Measurements from ENCODE around the gene SCAF1. TPM values are rescaled to one million over a fixed set of nuclear protein-coding genes. Genes with fewer than 3 reads are reported as not detected.

Gene SCAF1
- total RNA-seq, 1 donor from 2014 or later: 42.5 TPM

- intact Hi-C loops (cut with DNase I): loop anchor here (5.0 kb wide), 1 partner anchor 73 kb away; the partner anchor contains the start of gene TSKS
- DNase-seq (ENCODE audit: missing footprints): no peak
Measured at GRCh38 chr19:49689133-49690078, 47.4 kb downstream of the SCAF1 start, which contains the start of gene ADM5. TSS of gene ADM5 (plus strand) at chr19:49689594. CDS start at chr19:49689838, 244 bp downstream.

GRCh38 chr19:49690079-49690655 is 48.2 kb downstream of the SCAF1 start:
- DNase-seq (ENCODE audit: missing footprints) (no peak), ATAC-seq (peak; percentile 18)
- intact Hi-C loops (cut with DNase I): loop anchor here (5.0 kb wide), 1 partner anchor 72 kb away; the partner anchor contains the start of gene TSKS

More at GRCh38 chr19:49689133-49690078, 47.4 kb downstream of the SCAF1 start, which contains the start of gene ADM5:
- ATAC-seq: peak; percentile 45

- peak; percentile 83 for ATAC-seq
- peak; percentile 87 for DNase-seq (ENCODE audit: missing footprints)
- intact Hi-C loops (cut with DNase I): loop anchor here (5.0 kb wide), 1 partner anchor 72 kb away; the partner anchor contains the start of gene TSKS
Measured at GRCh38 chr19:49690656-49691242, 48.7 kb downstream of the SCAF1 start, which contains the start of gene CPT1C. TSS of gene CPT1C (plus strand) at chr19:49691116. CDS start at chr19:49692253, 1,137 bp downstream.

- ATAC-seq (peak; percentile 42), DNase-seq (ENCODE audit: missing footprints) (no peak)
- intact Hi-C loops (cut with DNase I): loop anchor here (5.0 kb wide), 1 partner anchor 71 kb away; the partner anchor contains the start of gene TSKS
Measured at GRCh38 chr19:49691243-49692146, 49.5 kb downstream of the SCAF1 start.

GRCh38 chr19:49692147-49692506 is 50.1 kb downstream of the SCAF1 start:
- ATAC-seq (no peak), DNase-seq (ENCODE audit: missing footprints) (no peak)
- intact Hi-C loops (cut with DNase I): loop anchor here (5.0 kb wide), 1 partner anchor 70 kb away; the partner anchor contains the start of gene TSKS

GRCh38 chr19:49696115-49696514 is 54.1 kb downstream of the SCAF1 start:
- ATAC-seq (no peak), DNase-seq (ENCODE audit: missing footprints) (no peak)
- intact Hi-C loops (cut with DNase I): no loop called here

- intact Hi-C loops (cut with DNase I): no loop called here
- DNase-seq (ENCODE audit: missing footprints): no peak
Measured at GRCh38 chr19:49696865-49697264, 54.9 kb downstream of the SCAF1 start.

GRCh38 chr19:49699364-49699763 is 57.4 kb downstream of the SCAF1 start:
- intact Hi-C loops (cut with DNase I): no loop called here
- no peak for DNase-seq (ENCODE audit: missing footprints)
- ATAC-seq: no peak

More at GRCh38 chr19:49696865-49697264, 54.9 kb downstream of the SCAF1 start:
- ATAC-seq: no peak

GRCh38 chr19:49700563-49700962 is 58.6 kb downstream of the SCAF1 start:
- ATAC-seq: no peak
- DNase-seq (ENCODE audit: missing footprints): no peak
- intact Hi-C loops (cut with DNase I): no loop called here

GRCh38 chr19:49701271-49701786 is 59.3 kb downstream of the SCAF1 start:
- intact Hi-C loops (cut with DNase I): no loop called here
- no peak for ATAC-seq
- DNase-seq (ENCODE audit: missing footprints): no peak

GRCh38 chr19:49704888-49705642 is 63.1 kb downstream of the SCAF1 start:
- ATAC-seq: no peak
- intact Hi-C loops (cut with DNase I): no loop called here
- no peak for DNase-seq (ENCODE audit: missing footprints)

GRCh38 chr19:49705919-49706318 is 63.9 kb downstream of the SCAF1 start:
- intact Hi-C loops (cut with DNase I): no loop called here
- ATAC-seq (no peak), DNase-seq (ENCODE audit: missing footprints) (no peak)

Small RNA genes within 50 kb of the gene (microRNA-seq; reads per million reads assigned to microRNA genes)
- not detected for gene MIR5088

Other genes starting within 250 kb of the SCAF1 start
- not detected for gene PTH2, start 218.8 kb upstream of the SCAF1 start, total RNA-seq
- not detected for gene GFY, start 216.8 kb upstream of the SCAF1 start, total RNA-seq
- 1.8 TPM for gene SLC17A7, start 200.7 kb upstream of the SCAF1 start, total RNA-seq
- 32.4 TPM for gene PIH1D1, start 190.4 kb upstream of the SCAF1 start, total RNA-seq
- gene ALDH16A1, start 189.0 kb upstream of the SCAF1 start, total RNA-seq: 12.7 TPM
- gene FLT3LG, start 168.0 kb upstream of the SCAF1 start, total RNA-seq: 4.7 TPM
- gene RPL13A, start 154.6 kb upstream of the SCAF1 start, total RNA-seq: 1,486 TPM
- 1,100 TPM for gene RPS11, start 145.8 kb upstream of the SCAF1 start, total RNA-seq
- 105 TPM for gene FCGRT, start 129.5 kb upstream of the SCAF1 start, total RNA-seq
- 7.4 TPM for gene RCN3, start 114.2 kb upstream of the SCAF1 start, total RNA-seq
- gene NOSIP, start 61.7 kb upstream of the SCAF1 start, total RNA-seq: 49.6 TPM
- gene PRRG2, start 60.9 kb upstream of the SCAF1 start, total RNA-seq: 0.76 TPM
- 14.5 TPM for gene PRR12, start 51.0 kb upstream of the SCAF1 start, total RNA-seq
- gene RRAS, start 2.1 kb upstream of the SCAF1 start, total RNA-seq: 120 TPM
- gene IRF3, start 23.6 kb downstream of the SCAF1 start, total RNA-seq: 36.4 TPM
- gene BCL2L12, start 23.7 kb downstream of the SCAF1 start, total RNA-seq: 10.6 TPM
- gene PRMT1, start 35.1 kb downstream of the SCAF1 start, total RNA-seq: 122 TPM
- 0.84 TPM for gene ADM5, start 47.4 kb downstream of the SCAF1 start, total RNA-seq
- 2.9 TPM for gene CPT1C, start 48.9 kb downstream of the SCAF1 start, total RNA-seq
- 0.57 TPM for gene TSKS, start 121.1 kb downstream of the SCAF1 start, total RNA-seq
- 76.4 TPM for gene AP2A1, start 124.8 kb downstream of the SCAF1 start, total RNA-seq
- gene FUZ, start 171.1 kb downstream of the SCAF1 start, total RNA-seq: 21.0 TPM
- gene MED25, start 176.1 kb downstream of the SCAF1 start, total RNA-seq: 70.4 TPM
- gene PTOV1, start 208.9 kb downstream of the SCAF1 start, total RNA-seq: 122 TPM
- 36.9 TPM for gene PNKP, start 225.4 kb downstream of the SCAF1 start, total RNA-seq
- 37.2 TPM for gene AKT1S1, start 235.1 kb downstream of the SCAF1 start, total RNA-seq
- 44.9 TPM for gene TBC1D17, start 235.5 kb downstream of the SCAF1 start, total RNA-seq